Measurements from ENCODE around the gene PWP1. TPM values are rescaled to one million over a fixed set of nuclear protein-coding genes. Genes with fewer than 3 reads are reported as not detected.
A peak's percentile ranks its signal among the peaks of the same experiment; 100 is the strongest.

Gene PWP1
- total RNA-seq, 3 donors from 2014 or later (not counting 1 experiment from before 2014, with no cell fraction given), result 22.2 to 26.5 (median 26.3) TPM

DNA sequence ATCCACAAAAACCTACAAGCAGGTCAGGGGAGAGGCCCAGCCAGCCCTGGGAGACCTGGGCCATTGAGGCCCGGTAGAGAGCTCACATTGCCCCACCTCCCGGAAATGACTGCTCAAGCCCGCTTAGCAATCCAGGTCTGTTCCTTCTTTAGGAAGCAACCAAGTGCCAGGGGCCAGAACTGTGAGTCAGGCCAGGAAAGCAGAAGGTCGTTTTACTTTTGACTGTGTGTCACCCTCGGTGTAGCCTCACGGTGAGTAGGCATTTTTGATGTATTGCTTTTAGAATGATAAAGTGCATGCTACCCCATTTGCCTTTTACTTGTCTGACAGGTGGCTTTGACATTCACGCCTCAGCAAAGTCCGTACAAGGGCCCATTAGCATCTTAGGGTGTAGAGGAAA is 25.4 kb upstream of the PWP1 start:
- intact Hi-C loops (cut with micrococcal nuclease), result no loop called here
- H3K4me3 ChIP-seq (ENCODE audit: low read length), result no peak overlapping the region
- Mint-ChIP-seq H3K9me3 (no peaks in the 10 kb centered on the region), H3K4me1 (peaks cover 8 to 17% of the 10 kb centered on the region in 2 donors), H3K27me3 (ENCODE audit: low read depth in 2 of 2) (peaks cover 0 to under 1% of the 10 kb centered on the region in 2 donors), H3K4me3 (no peak overlapping the region), H3K27ac (no peak overlapping the region), H3K36me3 (no peaks in the 10 kb centered on the region)
- TF ChIP-seq, protein P1, sequence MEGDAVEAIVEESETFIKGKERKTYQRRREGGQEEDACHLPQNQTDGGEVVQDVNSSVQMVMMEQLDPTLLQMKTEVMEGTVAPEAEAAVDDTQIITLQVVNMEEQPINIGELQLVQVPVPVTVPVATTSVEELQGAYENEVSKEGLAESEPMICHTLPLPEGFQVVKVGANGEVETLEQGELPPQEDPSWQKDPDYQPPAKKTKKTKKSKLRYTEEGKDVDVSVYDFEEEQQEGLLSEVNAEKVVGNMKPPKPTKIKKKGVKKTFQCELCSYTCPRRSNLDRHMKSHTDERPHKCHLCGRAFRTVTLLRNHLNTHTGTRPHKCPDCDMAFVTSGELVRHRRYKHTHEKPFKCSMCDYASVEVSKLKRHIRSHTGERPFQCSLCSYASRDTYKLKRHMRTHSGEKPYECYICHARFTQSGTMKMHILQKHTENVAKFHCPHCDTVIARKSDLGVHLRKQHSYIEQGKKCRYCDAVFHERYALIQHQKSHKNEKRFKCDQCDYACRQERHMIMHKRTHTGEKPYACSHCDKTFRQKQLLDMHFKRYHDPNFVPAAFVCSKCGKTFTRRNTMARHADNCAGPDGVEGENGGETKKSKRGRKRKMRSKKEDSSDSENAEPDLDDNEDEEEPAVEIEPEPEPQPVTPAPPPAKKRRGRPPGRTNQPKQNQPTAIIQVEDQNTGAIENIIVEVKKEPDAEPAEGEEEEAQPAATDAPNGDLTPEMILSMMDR (IDR thresholded peaks at IDR 0.05), result no peak
- 79% methylated on average over 8 of the region's 8 CpGs for WGBS (ENCODE audit: insufficient coverage)
- H3K27me3 ChIP-seq (ENCODE audit: control insufficient read depth, insufficient read depth, low read length), result no peaks in the 10 kb centered on the region
- no peak for DNase-seq
- no peaks in the 10 kb centered on the region for H3K36me3 ChIP-seq (ENCODE audit: control insufficient read depth, insufficient read depth, low read length)
- H3K9me3 ChIP-seq (ENCODE audit: control insufficient read depth, insufficient read depth, low read length), result no peaks in the 10 kb centered on the region
- H3K27ac ChIP-seq (ENCODE audit: low read length), result no peak overlapping the region
- ATAC-seq, result peak in 1 of 3 donors; percentile 26
- no peaks in the 10 kb centered on the region for H3K4me1 ChIP-seq (ENCODE audit: control insufficient read depth, insufficient read depth, low read length)

DNA sequence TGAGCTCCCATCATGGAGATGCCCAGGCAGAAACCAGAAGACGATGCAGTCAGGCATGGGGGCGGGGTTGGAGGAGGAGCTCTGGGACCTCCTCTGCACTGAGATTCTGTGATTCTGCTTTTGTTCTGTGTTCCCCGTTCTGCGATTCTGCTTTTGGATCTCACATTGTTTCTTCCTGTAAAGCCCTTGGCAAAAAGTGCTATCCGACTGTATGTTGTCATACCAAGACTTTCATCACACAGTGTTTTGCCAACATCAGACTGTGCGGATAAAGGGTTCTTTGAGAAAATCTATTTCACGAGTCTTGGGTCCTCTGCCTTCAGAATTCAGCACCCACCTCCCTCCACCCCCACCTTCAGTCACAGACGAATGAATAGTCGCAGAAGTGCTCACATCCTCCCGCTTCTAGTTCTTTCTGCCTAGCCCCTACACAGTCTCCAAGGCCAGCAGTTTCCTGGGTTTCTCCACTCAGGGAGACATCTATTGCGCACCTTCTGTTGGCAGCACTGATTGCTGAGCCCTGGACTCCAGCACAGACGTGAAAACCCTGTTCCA is 24.7 kb upstream of the PWP1 start:
- ATAC-seq (no peak), DNase-seq (no peak)
- H3K9me3 Mint-ChIP-seq, result no peaks in the 10 kb centered on the region
- Histone ChIP-seq H3K36me3 (ENCODE audit: control insufficient read depth, insufficient read depth, low read length) (no peaks in the 10 kb centered on the region), H3K4me1 (ENCODE audit: control insufficient read depth, insufficient read depth, low read length) (no peaks in the 10 kb centered on the region), H3K27ac (ENCODE audit: low read length) (no peak overlapping the region), H3K9me3 (ENCODE audit: control insufficient read depth, insufficient read depth, low read length) (no peaks in the 10 kb centered on the region), H3K27me3 (ENCODE audit: control insufficient read depth, insufficient read depth, low read length) (no peaks in the 10 kb centered on the region), H3K4me3 (ENCODE audit: low read length) (no peak overlapping the region)
- H3K36me3 Mint-ChIP-seq, result no peaks in the 10 kb centered on the region
- H3K4me1 Mint-ChIP-seq, result peaks cover 8 to 17% of the 10 kb centered on the region in 2 donors
- 92% methylated on average over 12 of the region's 12 CpGs for WGBS (ENCODE audit: insufficient coverage)
- TF ChIP-seq, protein P1 (IDR thresholded peaks at IDR 0.05), result no peak
- intact Hi-C loops (cut with micrococcal nuclease), result no loop called here
- no peak overlapping the region for H3K4me3 Mint-ChIP-seq
- no peak overlapping the region for H3K27ac Mint-ChIP-seq
- peaks cover 4 to 7% of the 10 kb centered on the region in 2 donors for H3K27me3 Mint-ChIP-seq (ENCODE audit: low read depth in 2 of 2)

DNA sequence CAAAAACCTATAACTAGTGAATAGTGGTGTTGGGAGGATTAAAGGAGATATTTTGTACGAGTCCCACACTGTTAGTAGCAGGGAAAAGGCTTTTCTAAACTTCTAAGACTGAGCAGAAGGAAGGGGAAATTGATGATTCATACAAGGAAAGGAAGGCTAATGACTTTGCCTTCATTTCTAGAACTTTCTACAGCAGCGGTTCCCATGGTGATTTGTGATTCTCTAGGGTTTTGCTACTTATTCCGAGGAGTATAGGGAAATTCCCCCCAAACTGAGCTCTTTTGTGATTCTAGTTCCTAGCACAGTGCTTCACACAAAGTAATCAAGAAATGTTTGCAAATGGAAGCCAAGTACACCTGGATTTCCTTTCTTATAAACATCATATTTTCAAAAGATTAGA is 23.8 kb upstream of the PWP1 start:
- Mint-ChIP-seq H3K36me3 (no peaks in the 10 kb centered on the region), H3K9me3 (no peaks in the 10 kb centered on the region), H3K4me1 (peaks cover 8 to 17% of the 10 kb centered on the region in 2 donors), H3K27ac (no peak overlapping the region), H3K4me3 (no peak overlapping the region), H3K27me3 (ENCODE audit: low read depth in 2 of 2) (peaks cover 10 to 16% of the 10 kb centered on the region in 2 donors)
- Histone ChIP-seq H3K27ac (ENCODE audit: low read length) (no peak overlapping the region), H3K4me1 (ENCODE audit: control insufficient read depth, insufficient read depth, low read length) (no peaks in the 10 kb centered on the region), H3K9me3 (ENCODE audit: control insufficient read depth, insufficient read depth, low read length) (no peaks in the 10 kb centered on the region), H3K4me3 (ENCODE audit: low read length) (no peak overlapping the region), H3K27me3 (ENCODE audit: control insufficient read depth, insufficient read depth, low read length) (no peaks in the 10 kb centered on the region), H3K36me3 (ENCODE audit: control insufficient read depth, insufficient read depth, low read length) (no peaks in the 10 kb centered on the region)
- ATAC-seq, result no peak
- 73% methylated on average over 3 of the region's 3 CpGs for WGBS (ENCODE audit: insufficient coverage)
- TF ChIP-seq, protein P1 (IDR thresholded peaks at IDR 0.05), result no peak
- intact Hi-C loops (cut with micrococcal nuclease), result no loop called here
- no peak for DNase-seq

DNA sequence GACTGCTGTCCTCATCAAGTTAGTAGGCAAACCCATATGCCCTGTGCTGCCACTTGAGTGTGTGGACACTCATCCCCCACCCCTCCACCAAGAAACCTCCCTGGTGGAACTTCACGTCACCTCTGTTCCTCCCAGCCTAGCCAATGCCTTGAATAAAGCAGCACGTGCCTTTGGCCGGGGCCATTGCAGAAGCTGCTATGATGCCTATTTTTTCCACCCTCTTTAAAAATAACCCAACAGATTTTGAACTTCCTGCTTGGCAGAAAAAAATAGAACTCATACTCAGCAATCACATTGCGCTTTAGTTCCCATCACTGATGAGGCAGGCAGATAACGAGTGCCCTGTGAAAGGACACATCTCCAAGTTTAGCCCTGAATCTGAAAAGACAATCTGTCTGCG is 23.1 kb upstream of the PWP1 start:
- Histone ChIP-seq H3K27me3 (ENCODE audit: control insufficient read depth, insufficient read depth, low read length) (no peaks in the 10 kb centered on the region), H3K9me3 (ENCODE audit: control insufficient read depth, insufficient read depth, low read length) (no peaks in the 10 kb centered on the region), H3K27ac (ENCODE audit: low read length) (no peak overlapping the region), H3K36me3 (ENCODE audit: control insufficient read depth, insufficient read depth, low read length) (no peaks in the 10 kb centered on the region), H3K4me3 (ENCODE audit: low read length) (no peak overlapping the region), H3K4me1 (ENCODE audit: control insufficient read depth, insufficient read depth, low read length) (no peaks in the 10 kb centered on the region)
- Mint-ChIP-seq H3K4me3 (no peak overlapping the region), H3K36me3 (no peaks in the 10 kb centered on the region), H3K27me3 (ENCODE audit: low read depth in 2 of 2) (peaks cover 15 to 21% of the 10 kb centered on the region in 2 donors), H3K27ac (no peak overlapping the region), H3K9me3 (no peaks in the 10 kb centered on the region), H3K4me1 (peaks cover 8 to 17% of the 10 kb centered on the region in 2 donors)
- 33% methylated on average over 6 of the region's 6 CpGs for WGBS (ENCODE audit: insufficient coverage)
- TF ChIP-seq, protein P1 (IDR thresholded peaks at IDR 0.05), result no peak
- no peak for ATAC-seq
- intact Hi-C loops (cut with micrococcal nuclease), result no loop called here
- DNase-seq, result no peak

Measured in natural killer cell (primary cell).